HG02759 (cell line): ENCODE measurements around the gene FAM107B.
A peak's percentile ranks its signal among the peaks of the same experiment; 100 is the strongest.
"Not testable (repeated sequence)": the region's sequence is repeated elsewhere in the genome, so short reads cannot be mapped to it uniquely, and the experiment has no call there.

Experiments
- ATAC-seq: cut with Tn5 transposase; IDR thresholded peaks from one replicate; pipeline ENCODE4 v1.9.1; 2021; ENCODE audit warnings: mild to moderate bottlenecking, moderate library complexity; ENCODE audit not compliant: unreplicated experiment

The FAM107B gene

GRCh38 chr10:14667280-14667679, 107.4 kb downstream of the FAM107B start:
- no peak for ATAC-seq

- ATAC-seq = no peak
Observed at GRCh38 chr10:14665865-14666857, 108.5 kb downstream of the FAM107B start.

- ATAC-seq = no peak
Observed at GRCh38 chr10:14665304-14665703, 109.4 kb downstream of the FAM107B start.

DNA sequence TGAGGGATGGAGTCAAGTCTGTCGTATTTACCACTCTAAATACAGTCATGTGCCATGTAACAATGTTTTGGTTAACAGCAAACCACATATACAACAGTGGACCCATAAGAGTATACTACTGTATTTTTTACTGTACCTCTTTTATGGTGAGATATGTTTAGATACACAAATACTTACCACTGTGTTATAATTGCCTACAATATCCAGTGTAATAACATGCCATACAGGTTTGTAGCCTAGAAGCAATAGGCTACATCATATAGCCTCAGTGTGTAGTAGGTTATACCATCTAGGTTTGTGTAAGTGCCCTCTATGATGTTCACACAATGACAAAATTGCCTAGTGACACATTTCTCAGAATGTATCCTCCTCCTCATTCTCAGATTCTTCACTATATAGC, 110.4 kb downstream of the FAM107B start:
- ATAC-seq = no peak

DNA sequence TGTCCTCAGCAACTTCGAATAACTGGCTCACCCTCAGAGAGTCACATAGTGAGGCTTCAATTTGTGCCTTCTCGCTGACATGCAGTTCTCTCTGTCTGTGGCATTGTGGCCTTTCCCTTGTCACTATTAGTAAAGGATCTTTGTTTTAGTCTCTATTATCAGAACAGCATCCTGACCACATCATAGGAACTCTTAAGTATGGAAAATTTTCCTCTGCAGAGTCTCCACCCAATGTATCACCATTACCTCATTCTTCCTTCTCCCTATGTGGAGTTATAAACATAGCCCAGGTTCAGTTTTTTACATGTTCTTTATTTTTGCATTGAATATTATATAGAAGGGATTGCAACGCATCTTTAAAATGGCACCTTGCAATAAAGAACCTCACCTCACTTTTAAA, 112.9 kb downstream of the FAM107B start:
- ATAC-seq = no peak

DNA sequence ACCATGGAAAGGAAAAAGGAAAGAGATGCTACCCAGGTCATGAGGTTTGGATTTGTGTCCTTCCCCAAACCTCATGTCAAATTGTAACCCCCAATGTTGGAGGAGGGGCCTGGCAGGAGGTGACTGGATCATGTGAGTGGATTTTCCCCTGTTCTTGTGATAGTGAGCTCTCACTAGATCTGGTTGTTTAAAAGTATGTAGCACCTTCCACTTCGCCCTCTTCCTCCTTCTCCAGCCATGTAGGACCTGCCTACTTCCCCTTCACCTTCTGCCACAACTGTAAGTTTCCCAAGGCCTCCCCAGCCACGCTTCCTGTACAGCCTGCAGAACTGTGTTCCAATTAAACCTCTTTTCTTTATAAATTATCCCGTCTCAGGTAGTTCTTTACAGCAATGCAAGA, 113.9 kb downstream of the FAM107B start:
- ATAC-seq = no peak

- peak; percentile 83 for ATAC-seq
Observed at GRCh38 chr10:14659626-14660196, 115.0 kb downstream of the FAM107B start.

DNA sequence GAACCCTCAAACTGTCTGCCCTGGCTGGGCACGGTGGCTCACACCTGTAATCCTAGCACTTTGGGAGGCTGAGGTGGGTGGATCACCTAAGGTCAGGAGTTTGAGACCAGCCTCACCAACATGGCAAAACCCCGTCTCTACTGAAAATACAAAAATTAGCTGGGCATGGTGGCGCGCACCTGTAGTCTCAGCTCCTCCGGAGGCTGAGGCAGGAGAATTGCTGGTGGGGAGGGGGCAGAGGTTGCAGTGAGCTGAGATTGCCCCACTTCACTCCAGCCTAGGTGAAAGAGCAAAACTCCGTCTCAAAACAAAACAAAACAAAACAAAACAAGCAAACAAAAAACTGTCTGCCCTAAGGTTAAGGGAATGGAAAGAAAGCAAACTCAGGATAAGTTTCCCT, 115.6 kb downstream of the FAM107B start:
- not testable (repeated sequence) for ATAC-seq

DNA sequence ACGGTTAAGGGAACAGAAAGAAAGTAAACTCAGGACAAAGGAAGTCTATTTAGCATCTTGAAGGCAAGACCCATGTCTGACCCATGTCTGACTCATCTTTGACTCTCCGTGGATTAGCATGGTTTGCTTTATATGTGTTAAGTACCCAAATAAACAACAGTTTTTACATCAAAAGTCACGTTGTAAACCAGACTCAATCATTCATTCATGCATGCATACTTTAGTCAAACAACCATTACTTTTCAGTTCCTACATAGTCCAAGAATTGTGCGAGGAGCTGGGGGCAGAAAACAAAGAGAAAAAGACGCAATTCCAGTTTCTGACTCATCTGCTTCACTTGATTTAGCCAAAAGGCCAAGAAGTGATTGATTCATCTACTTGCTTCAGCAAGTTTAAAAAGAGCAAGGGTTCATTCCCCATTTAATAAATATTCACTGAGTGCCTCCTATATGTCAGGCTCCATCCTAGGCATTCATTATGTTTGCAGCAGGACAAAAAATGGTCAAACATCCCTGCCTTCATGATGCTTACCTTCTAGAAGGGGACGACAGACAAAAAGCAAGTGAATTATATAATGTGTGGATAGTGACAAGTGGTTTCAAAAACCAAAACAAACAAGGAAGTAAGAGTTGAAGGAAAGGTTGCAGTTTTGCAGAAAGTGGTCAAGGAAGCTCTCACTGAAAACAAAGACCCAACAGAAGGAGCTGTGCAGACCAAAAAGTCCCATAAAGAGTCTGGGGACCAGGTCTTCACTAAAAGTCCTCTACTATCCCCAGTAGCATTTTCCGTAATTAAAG, 116.2 kb downstream of the FAM107B start:
- peak; percentile 32 for ATAC-seq

- ATAC-seq = no peak
Observed at GRCh38 chr10:14656052-14656730, 118.5 kb downstream of the FAM107B start.

- ATAC-seq = no peak
Observed at GRCh38 chr10:14654821-14655382, 119.8 kb downstream of the FAM107B start.

GRCh38 chr10:14653271-14654161, 121.2 kb downstream of the FAM107B start:
- no peak for ATAC-seq

DNA sequence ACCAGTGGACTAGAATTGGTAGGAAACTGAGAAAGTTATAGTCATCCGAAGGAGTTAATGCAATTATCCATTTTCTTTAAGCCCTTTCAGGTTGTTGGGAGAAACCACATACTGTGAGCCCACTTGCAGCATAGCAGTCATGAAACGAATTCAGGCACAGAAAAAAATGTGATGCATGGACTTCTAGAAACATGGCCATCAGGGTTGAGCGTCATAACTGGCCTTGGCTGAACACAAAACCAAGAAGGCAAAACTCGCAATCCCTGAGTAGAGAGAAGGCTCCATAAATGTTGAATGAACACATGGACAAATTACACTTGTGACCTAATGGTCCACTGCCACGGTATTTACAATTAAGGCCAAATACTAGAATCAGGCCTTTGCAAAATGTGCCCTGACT, 121.9 kb downstream of the FAM107B start:
- no peak for ATAC-seq

GRCh38 chr10:14652067-14652466, 122.6 kb downstream of the FAM107B start:
- ATAC-seq = no peak

DNA sequence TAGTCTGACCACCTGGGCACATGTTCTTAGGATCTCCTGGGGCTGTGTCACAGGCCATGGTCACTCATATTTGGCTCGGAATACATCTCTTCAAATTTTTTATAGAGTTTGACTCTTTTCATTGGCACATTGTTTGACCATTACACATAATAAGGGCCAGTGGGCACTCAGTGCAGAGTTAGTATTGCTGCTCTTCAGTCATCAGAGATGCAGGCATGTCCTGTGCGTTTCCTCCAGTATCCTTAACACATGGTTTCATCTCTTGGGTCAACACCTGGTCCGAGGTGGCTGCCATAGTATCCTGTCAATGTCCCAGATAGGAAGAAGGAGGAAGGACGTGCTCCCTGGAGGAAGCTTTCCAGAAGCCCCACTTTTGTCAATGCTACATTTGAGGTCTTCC, 125.0 kb downstream of the FAM107B start:
- ATAC-seq = no peak

DNA sequence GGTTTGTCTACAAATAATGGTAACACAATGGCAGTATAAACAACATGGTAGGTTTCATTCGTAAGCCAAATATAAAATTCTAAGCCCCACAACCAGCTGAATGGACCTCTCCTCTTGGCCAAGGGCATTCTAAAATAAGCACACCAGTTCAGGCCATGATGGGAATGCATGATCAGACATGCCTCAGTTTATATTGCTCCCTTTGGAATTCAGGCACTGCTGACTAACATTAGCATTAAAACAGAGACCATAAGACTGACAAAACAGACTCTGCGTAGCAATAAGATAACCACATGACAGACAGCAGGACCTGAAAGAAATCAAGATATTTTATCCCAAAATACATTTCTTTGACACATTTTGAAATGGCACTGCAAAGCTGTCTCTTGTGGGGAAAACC, 125.8 kb downstream of the FAM107B start:
- ATAC-seq = no peak

DNA sequence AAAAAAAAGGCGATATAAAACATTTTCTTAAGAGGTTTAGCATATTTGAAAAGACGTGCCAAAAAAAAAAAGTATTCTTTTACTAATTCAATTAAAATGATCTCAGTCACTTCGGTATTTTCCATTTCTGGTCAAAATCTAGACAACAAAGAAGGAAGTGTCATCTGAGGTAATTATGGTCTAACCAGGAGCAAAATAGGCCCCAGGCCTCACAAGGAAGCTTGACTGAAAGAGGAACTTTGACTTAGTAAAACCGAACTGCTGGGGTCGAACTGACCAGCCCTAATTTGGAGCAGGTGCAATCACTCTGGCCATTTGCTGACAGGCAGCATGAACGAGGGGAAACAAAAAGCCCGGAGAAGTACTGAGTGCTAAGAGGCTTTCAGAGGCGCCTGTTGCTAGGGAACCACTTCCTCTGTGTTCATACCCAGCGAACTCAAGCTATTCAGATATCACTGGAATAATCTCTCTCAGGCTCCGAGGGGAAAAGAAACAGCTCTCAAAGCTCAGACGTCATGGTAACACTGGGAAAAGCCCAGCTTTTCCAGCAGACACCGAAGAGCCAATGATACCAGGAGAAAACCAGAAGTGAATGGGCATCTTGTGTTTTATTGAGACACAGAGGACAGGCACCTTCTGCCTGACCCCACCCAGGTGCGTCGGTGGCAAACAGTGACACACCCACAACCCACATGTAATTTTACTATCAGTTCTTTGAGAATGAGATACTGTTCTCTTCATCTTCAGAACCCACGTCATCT, 126.5 kb downstream of the FAM107B start:
- ATAC-seq = peak; percentile 95

DNA sequence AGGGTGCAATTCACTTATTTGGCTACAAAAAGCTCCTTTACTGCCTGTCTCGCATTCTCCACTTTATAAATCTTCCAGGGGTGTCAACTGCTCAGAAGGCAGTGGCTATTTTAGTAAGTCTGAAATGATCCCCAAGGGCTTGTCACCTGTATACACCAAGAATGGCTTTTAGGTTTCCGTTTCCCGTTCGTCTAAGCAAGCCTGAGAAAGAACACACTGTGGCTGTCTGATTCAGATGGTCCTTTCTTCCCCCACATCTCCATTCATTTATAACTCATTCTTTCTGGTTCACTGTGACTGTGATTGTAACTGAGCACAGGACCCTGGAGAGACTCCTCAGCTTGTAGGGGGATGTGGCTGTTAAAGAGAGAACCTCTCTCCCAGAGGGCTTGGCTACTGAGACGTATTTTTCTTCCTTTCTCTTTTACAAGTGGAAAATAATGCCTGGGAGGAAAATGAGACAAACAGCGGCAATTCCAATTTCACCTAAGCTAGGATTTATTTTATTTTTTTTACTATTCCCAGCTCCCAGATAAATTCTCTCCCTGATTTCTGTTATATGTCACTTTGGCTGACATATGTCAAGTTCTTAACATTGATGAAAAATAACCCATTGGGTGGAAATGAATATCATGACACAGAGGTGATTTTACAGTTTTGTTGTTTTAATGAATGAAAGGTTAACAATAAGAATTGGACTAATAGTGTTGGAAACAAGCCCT, 129.3 kb downstream of the FAM107B start:
- ATAC-seq = peak; percentile 35
